Calu3 (cell line): Measurements from ENCODE around the gene ZNF354C. TPM values are rescaled to one million over a fixed set of nuclear protein-coding genes. Genes with fewer than 3 reads are reported as not detected.

Experiments used
- BruUV-seq: library from RNA; stranded (reverse); fragments of 400-500 nt; replicated peaks from 2 replicates; lab custom pipeline; 2021; lab: Mats Ljungman, UMichigan
- CTCF ChIA-PET: fragments of 300-600 bp; sonication (Branson Sonifier 250); formaldehyde crosslinking; loops from one replicate; lab custom pipeline; 2022; ENCODE audit warnings: antibody characterized with exemption; lab: Charles Lee
- DNase-seq: peaks from one replicate; pipeline ENCODE4 v3.0.0; 2022
- H3K27ac Mint-ChIP-seq: one replicate; pipeline ENCODE4 v1.8.0; 2022; ENCODE audit warnings: mixed read lengths; ENCODE audit not compliant: unreplicated experiment
- H3K27me3 Mint-ChIP-seq: one replicate; pipeline ENCODE4 v1.8.0; 2022; ENCODE audit warnings: mixed read lengths; ENCODE audit not compliant: unreplicated experiment
- H3K36me3 Mint-ChIP-seq: one replicate; pipeline ENCODE4 v1.8.0; 2022; ENCODE audit warnings: mild to moderate bottlenecking, moderate library complexity, mixed read lengths; ENCODE audit not compliant: insufficient read depth, unreplicated experiment
- H3K4me1 Mint-ChIP-seq: one replicate; pipeline ENCODE4 v1.8.0; 2022; ENCODE audit warnings: mild to moderate bottlenecking, low read depth, mixed read lengths; ENCODE audit not compliant: unreplicated experiment
- H3K4me3 Mint-ChIP-seq: one replicate; pipeline ENCODE4 v1.8.0; 2022; ENCODE audit warnings: mild to moderate bottlenecking, low read depth, moderate library complexity, mixed read lengths; ENCODE audit not compliant: unreplicated experiment
- H3K9me3 Mint-ChIP-seq: one replicate; pipeline ENCODE4 v1.8.0; 2022; ENCODE audit warnings: low read depth, mixed read lengths; ENCODE audit not compliant: unreplicated experiment
- intact Hi-C: fragments of 100-400 bp; cut with micrococcal nuclease; formaldehyde crosslinking; loops from one replicate; pipeline ENCODE4 v1.10.0; 2022; ENCODE audit not compliant: unreplicated experiment
- total RNA-seq: library from RNA; stranded (reverse); gene quantifications from 2 replicates; pipeline ENCODE4 v1.2.3, GENCODE V29; 2022
- TF ChIP-seq, protein P1 (sequence below): fragments of 200-600 bp; IDR thresholded peaks from one replicate; pipeline ENCODE4 v1.8.0; 2022; ENCODE audit warnings: antibody characterized with exemption; ENCODE audit not compliant: unreplicated experiment

The ZNF354C gene
- total RNA-seq, 1 experiment from 2014 or later = 2.1 TPM

DNA sequence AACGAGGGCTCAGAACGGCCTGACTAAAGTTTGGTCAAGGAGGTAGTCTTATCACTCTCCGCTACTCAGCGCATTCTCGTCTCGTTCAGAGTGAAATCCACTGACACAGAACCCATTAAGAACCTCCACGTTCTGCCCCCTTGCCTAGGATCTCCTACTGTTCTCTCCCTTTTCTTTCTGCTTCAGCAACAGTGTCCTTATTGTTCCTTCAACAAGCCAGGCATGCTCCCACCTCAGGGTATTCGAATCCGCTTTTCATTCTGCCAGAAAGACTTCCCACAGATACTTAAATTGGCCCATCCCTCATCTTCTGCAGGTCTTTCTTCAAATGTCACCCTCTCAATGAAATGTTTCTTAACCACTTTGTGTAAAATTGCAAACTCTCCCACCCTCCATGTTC is 4.3 kb upstream of the ZNF354C start:
- intact Hi-C loops = no loop called here
- Mint-ChIP-seq H3K4me3 (no peak overlapping the region), H3K36me3 (peaks cover 6% of the 10 kb centered on the region), H3K27ac (no peak overlapping the region), H3K27me3 (no peaks in the 10 kb centered on the region), H3K9me3 (peaks cover 24% of the 10 kb centered on the region), H3K4me1 (no peaks in the 10 kb centered on the region)
- BruUV-seq = no TSS peak
- TF ChIP-seq, protein P1, sequence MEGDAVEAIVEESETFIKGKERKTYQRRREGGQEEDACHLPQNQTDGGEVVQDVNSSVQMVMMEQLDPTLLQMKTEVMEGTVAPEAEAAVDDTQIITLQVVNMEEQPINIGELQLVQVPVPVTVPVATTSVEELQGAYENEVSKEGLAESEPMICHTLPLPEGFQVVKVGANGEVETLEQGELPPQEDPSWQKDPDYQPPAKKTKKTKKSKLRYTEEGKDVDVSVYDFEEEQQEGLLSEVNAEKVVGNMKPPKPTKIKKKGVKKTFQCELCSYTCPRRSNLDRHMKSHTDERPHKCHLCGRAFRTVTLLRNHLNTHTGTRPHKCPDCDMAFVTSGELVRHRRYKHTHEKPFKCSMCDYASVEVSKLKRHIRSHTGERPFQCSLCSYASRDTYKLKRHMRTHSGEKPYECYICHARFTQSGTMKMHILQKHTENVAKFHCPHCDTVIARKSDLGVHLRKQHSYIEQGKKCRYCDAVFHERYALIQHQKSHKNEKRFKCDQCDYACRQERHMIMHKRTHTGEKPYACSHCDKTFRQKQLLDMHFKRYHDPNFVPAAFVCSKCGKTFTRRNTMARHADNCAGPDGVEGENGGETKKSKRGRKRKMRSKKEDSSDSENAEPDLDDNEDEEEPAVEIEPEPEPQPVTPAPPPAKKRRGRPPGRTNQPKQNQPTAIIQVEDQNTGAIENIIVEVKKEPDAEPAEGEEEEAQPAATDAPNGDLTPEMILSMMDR = no peak
- no peak for DNase-seq
- CTCF ChIA-PET = no interaction called here

DNA sequence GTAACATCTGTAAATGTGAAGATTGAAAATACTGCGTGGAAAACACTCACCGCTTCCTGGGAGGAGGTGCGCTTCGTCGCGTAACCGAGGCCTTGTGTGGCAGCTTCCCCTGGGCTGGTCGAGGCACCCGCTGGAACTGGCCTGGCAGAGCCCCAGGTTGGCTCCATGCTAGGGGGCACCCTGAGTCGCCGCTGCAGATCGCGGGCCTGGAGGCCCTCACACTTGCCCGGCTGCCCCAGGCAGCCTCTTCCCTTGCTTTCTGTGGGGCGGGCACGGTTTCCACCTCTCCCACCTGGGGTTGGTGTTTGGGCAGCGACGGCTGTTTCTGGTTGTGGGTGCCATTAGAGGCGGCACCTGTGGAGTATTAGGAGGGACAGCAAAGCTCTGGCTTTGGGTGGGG is 852 bp downstream of the ZNF354C start:
- Mint-ChIP-seq H3K27me3 (no peaks in the 10 kb centered on the region), H3K4me3 (peak overlapping the region; percentile 73), H3K36me3 (peaks cover 11% of the 10 kb centered on the region), H3K27ac (no peak overlapping the region), H3K4me1 (no peaks in the 10 kb centered on the region), H3K9me3 (peaks cover 22% of the 10 kb centered on the region)
- DNase-seq = no peak
- TF ChIP-seq, protein P1 = no peak
- intact Hi-C loops = no loop called here
- CTCF ChIA-PET = no interaction called here
- no TSS peak for BruUV-seq

DNA sequence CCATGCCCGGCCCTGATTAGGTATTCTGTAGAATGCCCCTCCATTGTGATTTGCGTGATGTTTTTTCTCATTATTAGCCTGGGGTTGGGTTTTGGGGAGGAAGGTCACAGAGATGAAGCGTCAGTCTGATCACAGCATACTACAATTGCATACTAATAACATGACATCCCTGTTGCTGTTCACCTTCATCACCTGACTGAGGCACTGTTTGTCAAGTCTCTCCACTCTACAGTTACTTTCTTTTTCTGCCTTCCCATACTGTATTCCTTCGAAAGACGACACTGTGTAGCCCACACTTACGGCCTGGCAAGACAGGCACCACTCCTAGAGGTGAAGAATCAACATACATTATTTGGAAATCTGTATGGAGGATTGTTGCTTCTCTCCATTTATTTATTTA is 5.5 kb downstream of the ZNF354C start:
- intact Hi-C loops = no loop called here

DNA sequence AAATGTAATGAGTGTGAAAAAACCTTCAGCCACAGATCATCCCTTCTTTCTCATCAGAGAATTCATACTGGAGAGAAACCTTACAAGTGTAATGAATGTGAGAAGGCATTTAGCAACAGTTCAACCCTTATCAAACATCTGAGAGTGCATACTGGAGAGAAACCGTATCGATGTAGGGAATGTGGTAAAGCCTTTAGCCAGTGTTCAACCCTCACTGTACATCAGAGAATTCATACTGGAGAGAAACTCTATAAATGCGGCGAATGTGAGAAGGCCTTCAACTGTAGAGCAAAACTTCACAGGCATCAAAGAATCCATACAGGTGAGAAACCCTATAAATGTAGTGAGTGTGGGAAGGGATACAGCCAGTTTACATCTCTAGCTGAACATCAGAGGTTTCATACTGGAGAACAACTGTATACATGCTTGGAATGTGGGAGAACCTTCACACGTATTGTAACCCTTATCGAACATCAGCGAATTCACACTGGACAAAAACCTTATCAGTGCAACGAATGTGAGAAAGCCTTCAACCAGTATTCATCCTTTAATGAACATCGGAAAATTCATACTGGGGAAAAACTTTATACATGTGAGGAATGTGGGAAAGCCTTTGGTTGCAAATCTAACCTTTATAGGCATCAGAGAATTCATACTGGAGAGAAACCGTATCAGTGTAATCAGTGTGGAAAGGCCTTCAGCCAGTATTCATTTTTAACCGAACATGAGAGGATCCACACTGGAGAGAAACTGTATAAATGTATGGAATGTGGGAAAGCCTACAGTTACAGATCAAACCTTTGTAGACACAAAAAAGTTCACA is 19.2 kb downstream of the ZNF354C start:
- no peak for DNase-seq
- CTCF ChIA-PET = no interaction called here
- Mint-ChIP-seq H3K4me3 (no peak overlapping the region), H3K27me3 (no peaks in the 10 kb centered on the region), H3K27ac (no peak overlapping the region), H3K4me1 (no peaks in the 10 kb centered on the region), H3K36me3 (no peaks in the 10 kb centered on the region), H3K9me3 (peaks cover 35% of the 10 kb centered on the region)
- TF ChIP-seq, protein P1 = no peak
- BruUV-seq = no TSS peak
- intact Hi-C loops = no loop called here

More for the DNA sequence above, 5.5 kb downstream of the ZNF354C start:
- peaks cover 6% of the 10 kb centered on the region for H3K36me3 Mint-ChIP-seq
- H3K4me1 Mint-ChIP-seq = no peaks in the 10 kb centered on the region
- H3K4me3 Mint-ChIP-seq = no peak overlapping the region
- H3K9me3 Mint-ChIP-seq = peaks cover 28% of the 10 kb centered on the region
- H3K27ac Mint-ChIP-seq = no peak overlapping the region
- TF ChIP-seq, protein P1 = no peak
- no TSS peak for BruUV-seq
- no peak for DNase-seq
- no peaks in the 10 kb centered on the region for H3K27me3 Mint-ChIP-seq
- CTCF ChIA-PET = no interaction called here
